ENCODE results near the gene KCNN1.
A peak's percentile ranks its signal among the peaks of the same experiment; 100 is the strongest.
"Not testable (repeated sequence)": the region's sequence is repeated elsewhere in the genome, so short reads cannot be mapped to it uniquely, and the experiment has no call there.

The KCNN1 gene

GRCh38 chr19:18002347-18002850 lies 35.5 kb downstream of the KCNN1 start (continued):
- TF ChIP-seq ZNF791 (tag by site-specific recombination; IDR thresholded peaks at IDR 0.05) (no peak), AEBP2 (tag by site-specific recombination; IDR thresholded peaks at IDR 0.05; ENCODE audit: borderline replicate concordance) (no peak)

DNA sequence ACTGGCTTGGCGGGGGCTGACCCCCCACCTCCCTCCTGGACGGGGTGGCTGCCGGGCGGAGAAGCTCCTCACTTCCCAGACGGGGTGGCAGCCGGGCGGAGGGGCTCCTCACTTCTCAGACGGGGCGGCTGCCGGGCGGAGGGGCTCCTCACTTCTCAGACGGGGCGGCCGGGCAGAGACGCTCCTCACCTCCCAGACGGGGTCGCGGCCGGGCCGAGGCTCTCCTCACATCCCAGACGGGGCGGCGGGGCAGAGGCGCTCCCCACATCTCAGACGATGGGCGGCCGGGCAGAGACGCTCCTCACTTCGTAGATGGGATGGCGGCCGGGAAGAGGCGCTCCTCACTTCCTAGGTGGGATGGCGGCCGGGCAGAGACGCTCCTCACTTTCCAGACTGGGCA lies 38.8 kb downstream of the KCNN1 start:
- H3K4me1 ChIP-seq (ENCODE audit: control insufficient read depth, insufficient read depth, low read length); POLR2A ChIA-PET; H3K9me3 ChIP-seq (ENCODE audit: control insufficient read depth, insufficient read depth, low read depth, low read length); H3K36me3 ChIP-seq (ENCODE audit: control insufficient read depth in 2 of 2, insufficient read depth in 1 of 2, low read length in 2 of 2); H3K4me3 ChIP-seq (ENCODE audit: low read depth, low read length); H3K27ac ChIP-seq (ENCODE audit: extremely low read depth, low read depth, low read length): not testable (repeated sequence)
- CTCF ChIA-PET, result interaction anchor here (0.6 to 6.7 kb wide), 4 partner anchors 10 to 270 kb away, joined by 3 to 101 read pairs (median 4); no protein-coding TSS in a partner anchor

- ChIA-PET POLR2A (interaction anchor here (0.8 to 1.5 kb wide), 4 partner anchors 17 to 52 kb away, joined by 3 to 5 read pairs (median 4); no protein-coding TSS in a partner anchor), CTCF (interaction anchor here (0.5 to 6.7 kb wide), 17 partner anchors 10 to 957 kb away, joined by 3 to 101 read pairs (median 3); partner anchors contain the start of gene MPV17L2)
- H3K4me1 ChIP-seq (ENCODE audit: control insufficient read depth, insufficient read depth, low read length), result no peaks in the 10 kb centered on the region; the same call in 1 of the 2 replicates
- peaks cover 0 to 5% of the 10 kb centered on the region in 2 experiments; a peak in 2 of 3 replicates for H3K36me3 ChIP-seq (ENCODE audit: control insufficient read depth in 2 of 2, insufficient read depth in 1 of 2, low read length in 2 of 2)
- H3K4me3 ChIP-seq (ENCODE audit: low read depth, low read length), result peak overlapping the region; percentile 38
- no peak overlapping the region for H3K27ac ChIP-seq (ENCODE audit: extremely low read depth, low read depth, low read length)
- H3K9me3 ChIP-seq (ENCODE audit: control insufficient read depth, insufficient read depth, low read depth, low read length), result no peaks in the 10 kb centered on the region
- TF ChIP-seq ZNF335 (tag by site-specific recombination; conservative IDR thresholded peaks at IDR 0.05) (0 out of 2 replicates have a peak, but pooled peaks have one; percentile 28), ZNF366 (tag by site-specific recombination; conservative IDR thresholded peaks at IDR 0.05) (peak; percentile 14; the same call in 1 of the 2 replicates), ZNF174 (tag by site-specific recombination; IDR thresholded peaks at IDR 0.05) (no peak), ZIC2 (tag by site-specific recombination; IDR thresholded peaks at IDR 0.05) (peak; percentile 48), ZNF629 (tag by site-specific recombination; IDR thresholded peaks at IDR 0.05) (peak; percentile 46; the same call in 1 of the 2 replicates), ZSCAN4 (tag by site-specific recombination; IDR thresholded peaks at IDR 0.05) (no peak), ZNF169 (tag by site-specific recombination; IDR thresholded peaks at IDR 0.05) (no peak), ZNF660 (tag by site-specific recombination; IDR thresholded peaks at IDR 0.05) (peak; percentile 65; the same call in 1 of the 2 replicates), ZNF239 (tag by site-specific recombination; IDR thresholded peaks at IDR 0.05) (no peak), ZNF394 (tag by site-specific recombination; IDR thresholded peaks at IDR 0.05; ENCODE audit: borderline replicate concordance) (peak; percentile 55; the same call in 1 of the 2 replicates), ZNF132 (tag by site-specific recombination; IDR thresholded peaks at IDR 0.05; ENCODE audit: borderline replicate concordance) (no peak), ZNF654 (tag by site-specific recombination; IDR thresholded peaks at IDR 0.05; ENCODE audit: low read depth) (peak; percentile 91), ZBTB17 (tag by site-specific recombination; IDR thresholded peaks at IDR 0.05) (peak; percentile 70), OVOL3 (tag by site-specific recombination; IDR thresholded peaks at IDR 0.05) (no peak), ZBTB8A (tag by site-specific recombination; IDR thresholded peaks at IDR 0.05) (peak; percentile 81), ZFP3 (tag by site-specific recombination; IDR thresholded peaks at IDR 0.05; ENCODE audit: low read depth) (no peak), GLIS1 (tag by site-specific recombination; IDR thresholded peaks at IDR 0.05) (peak; percentile 66), EGR2 (tag by site-specific recombination; IDR thresholded peaks at IDR 0.05; ENCODE audit: low read depth) (peak; percentile 92)
- TF ChIP-seq, protein P1, sequence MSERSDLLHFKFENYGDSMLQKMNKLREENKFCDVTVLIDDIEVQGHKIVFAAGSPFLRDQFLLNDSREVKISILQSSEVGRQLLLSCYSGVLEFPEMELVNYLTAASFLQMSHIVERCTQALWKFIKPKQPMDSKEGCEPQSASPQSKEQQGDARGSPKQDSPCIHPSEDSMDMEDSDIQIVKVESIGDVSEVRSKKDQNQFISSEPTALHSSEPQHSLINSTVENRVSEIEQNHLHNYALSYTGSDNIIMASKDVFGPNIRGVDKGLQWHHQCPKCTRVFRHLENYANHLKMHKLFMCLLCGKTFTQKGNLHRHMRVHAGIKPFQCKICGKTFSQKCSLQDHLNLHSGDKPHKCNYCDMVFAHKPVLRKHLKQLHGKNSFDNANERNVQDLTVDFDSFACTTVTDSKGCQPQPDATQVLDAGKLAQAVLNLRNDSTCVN (tag by site-specific recombination; optimal IDR thresholded peaks at IDR 0.05), result peak; percentile 40
- TF ChIP-seq, protein P2, sequence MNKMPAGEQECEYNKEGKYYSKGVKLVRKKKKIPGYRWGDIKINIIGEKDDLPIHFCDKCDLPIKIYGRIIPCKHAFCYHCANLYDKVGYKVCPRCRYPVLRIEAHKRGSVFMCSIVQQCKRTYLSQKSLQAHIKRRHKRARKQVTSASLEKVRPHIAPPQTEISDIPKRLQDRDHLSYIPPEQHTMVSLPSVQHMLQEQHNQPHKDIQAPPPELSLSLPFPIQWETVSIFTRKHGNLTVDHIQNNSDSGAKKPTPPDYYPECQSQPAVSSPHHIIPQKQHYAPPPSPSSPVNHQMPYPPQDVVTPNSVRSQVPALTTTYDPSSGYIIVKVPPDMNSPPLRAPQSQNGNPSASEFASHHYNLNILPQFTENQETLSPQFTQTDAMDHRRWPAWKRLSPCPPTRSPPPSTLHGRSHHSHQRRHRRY (tag by site-specific recombination; IDR thresholded peaks at IDR 0.05), result no peak
- TF ChIP-seq, protein P3, sequence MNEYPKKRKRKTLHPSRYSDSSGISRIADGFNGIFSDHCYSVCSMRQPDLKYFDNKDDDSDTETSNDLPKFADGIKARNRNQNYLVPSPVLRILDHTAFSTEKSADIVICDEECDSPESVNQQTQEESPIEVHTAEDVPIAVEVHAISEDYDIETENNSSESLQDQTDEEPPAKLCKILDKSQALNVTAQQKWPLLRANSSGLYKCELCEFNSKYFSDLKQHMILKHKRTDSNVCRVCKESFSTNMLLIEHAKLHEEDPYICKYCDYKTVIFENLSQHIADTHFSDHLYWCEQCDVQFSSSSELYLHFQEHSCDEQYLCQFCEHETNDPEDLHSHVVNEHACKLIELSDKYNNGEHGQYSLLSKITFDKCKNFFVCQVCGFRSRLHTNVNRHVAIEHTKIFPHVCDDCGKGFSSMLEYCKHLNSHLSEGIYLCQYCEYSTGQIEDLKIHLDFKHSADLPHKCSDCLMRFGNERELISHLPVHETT (tag by site-specific recombination; IDR thresholded peaks at IDR 0.05), result 0 out of 2 replicates have a peak, but pooled peaks have one; percentile 46
Observed at GRCh38 chr19:18007044-18007916, 40.4 kb downstream of the KCNN1 start.

Data from HEK293 (cell line).